Liver (tissue), 5 donors: Measurements from ENCODE around the gene RPS6KB2. TPM values are rescaled to one million over a fixed set of nuclear protein-coding genes. Genes with fewer than 3 reads are reported as not detected.

Experiments
- polyA plus RNA-seq, 2 donors: library from polyadenylated mRNA; stranded (reverse) in 1 of 2; unstranded in 1 of 2; fragments of 200-250 nt in 1 of 2; fragments of >200 nt in 1 of 2; fragmentation: Nextera tagmentation in 1 of 2; extraction: Ambion mirVana in 1 of 2; gene quantifications; one replicate each; pipeline versions ENCODE4 v1.2.1 to v1.2.3, GENCODE V29; 2013 to 2015
- small RNA-seq: library from RNA; depleted of rRNA; stranded (forward); fragments of <200 nt; gene quantifications from one replicate; pipeline ENCODE3, GENCODE V24; 2014
- total RNA-seq, 2 donors: library from RNA; depleted of rRNA; stranded (reverse); fragments of >200 nt; gene quantifications; one replicate each; pipeline ENCODE4 v1.2.3, GENCODE V29; 2014
- donor health status: healthy.
- donor health status: healthy.
- donor health status: healthy.

The RPS6KB2 gene
- total and polyA plus RNA-seq, 4 donors: 31.5 to 49.6 (median 37.7) TPM

Small RNA genes within 50 kb of the gene (small RNA-seq; reads per million reads assigned to genes)
- not detected for gene RNU6-1238P

Other genes with a start within 250 kb of the RPS6KB2 start
- gene GRK2, start 162.0 kb upstream of the RPS6KB2 start, total RNA-seq: 10 to 100 TPM; 35.0 to 41.4 TPM
- gene GRK2, start 162.0 kb upstream of the RPS6KB2 start, polyA plus RNA-seq: 10 to 100 TPM; 13.4 to 28.4 TPM
- gene ANKRD13D, start 139.2 kb upstream of the RPS6KB2 start, total RNA-seq: 10 to 100 TPM in 1 of 2 donors, 1 to 10 TPM in 1; 5.6 to 15.0 TPM
- gene ANKRD13D, start 139.2 kb upstream of the RPS6KB2 start, polyA plus RNA-seq: 1 to 10 TPM; 5.5 to 6.1 TPM
- gene SSH3, start 125.0 kb upstream of the RPS6KB2 start, total RNA-seq: 10 to 100 TPM in 1 of 2 donors, 1 to 10 TPM in 1; 4.8 to 10.4 TPM
- 1 to 10 TPM; 7.6 to 8.7 TPM for gene SSH3, start 125.0 kb upstream of the RPS6KB2 start, polyA plus RNA-seq
- 10 to 100 TPM; 18.8 to 53.0 TPM for gene POLD4, start 74.9 kb upstream of the RPS6KB2 start, total RNA-seq
- gene POLD4, start 74.9 kb upstream of the RPS6KB2 start, polyA plus RNA-seq: 100 to 1,000 TPM; 119 to 246 TPM
- gene CLCF1, start 54.9 kb upstream of the RPS6KB2 start, total RNA-seq: under 1 TPM; 0.17 to 0.23 TPM
- gene CLCF1, start 54.9 kb upstream of the RPS6KB2 start, polyA plus RNA-seq: 1 to 10 TPM in 1 of 2 donors, under 1 TPM in 1; 0.14 to 1.8 TPM
- gene RAD9A, start 36.5 kb upstream of the RPS6KB2 start, total RNA-seq: 1 to 10 TPM; 5.9 to 8.6 TPM
- gene RAD9A, start 36.5 kb upstream of the RPS6KB2 start, polyA plus RNA-seq: 1 to 10 TPM; 4.5 to 5.4 TPM
- 10 to 100 TPM; 62.4 to 92.9 TPM for gene PPP1CA, start 26.6 kb upstream of the RPS6KB2 start, total RNA-seq
- gene PPP1CA, start 26.6 kb upstream of the RPS6KB2 start, polyA plus RNA-seq: 10 to 100 TPM; 74.2 to 77.6 TPM
- gene TBC1D10C, start 24.4 kb upstream of the RPS6KB2 start, total RNA-seq: 1 to 10 TPM; 2.3 to 4.4 TPM
- 1 to 10 TPM; 1.1 to 1.6 TPM for gene TBC1D10C, start 24.4 kb upstream of the RPS6KB2 start, polyA plus RNA-seq
- under 1 TPM; 0.05 to 0.08 TPM for gene CARNS1, start 12.8 kb upstream of the RPS6KB2 start, total RNA-seq
- under 1 TPM; 0.12 to 0.19 TPM for gene CARNS1, start 12.8 kb upstream of the RPS6KB2 start, polyA plus RNA-seq
- gene PTPRCAP, start 9.2 kb downstream of the RPS6KB2 start, total RNA-seq: 1 to 10 TPM; 3.9 to 5.0 TPM
- 1 to 10 TPM; 2.9 to 6.2 TPM for gene PTPRCAP, start 9.2 kb downstream of the RPS6KB2 start, polyA plus RNA-seq
- gene CORO1B, start 15.0 kb downstream of the RPS6KB2 start, total RNA-seq: 10 to 100 TPM; 34.4 to 41.4 TPM
- 10 to 100 TPM; 14.1 to 38.4 TPM for gene CORO1B, start 15.0 kb downstream of the RPS6KB2 start, polyA plus RNA-seq
- not detected for gene GPR152, start 24.2 kb downstream of the RPS6KB2 start, total RNA-seq
- not detected for gene GPR152, start 24.2 kb downstream of the RPS6KB2 start, polyA plus RNA-seq
- 1 to 10 TPM; 2.1 to 2.9 TPM for gene CABP4, start 26.9 kb downstream of the RPS6KB2 start, total RNA-seq
- 1 to 10 TPM in 1 of 2 donors, under 1 TPM in 1; 0.85 to 1.2 TPM for gene CABP4, start 26.9 kb downstream of the RPS6KB2 start, polyA plus RNA-seq
- 10 to 100 TPM; 10.2 to 50.8 TPM for gene TMEM134, start 40.8 kb downstream of the RPS6KB2 start, total RNA-seq
- 10 to 100 TPM; 76.3 to 86.9 TPM for gene TMEM134, start 40.8 kb downstream of the RPS6KB2 start, polyA plus RNA-seq
- gene AIP, start 54.5 kb downstream of the RPS6KB2 start, total RNA-seq: 10 to 100 TPM; 17.6 to 21.5 TPM
- 10 to 100 TPM; 24.7 to 28.2 TPM for gene AIP, start 54.5 kb downstream of the RPS6KB2 start, polyA plus RNA-seq
- 1 to 10 TPM; 3.2 to 6.9 TPM for gene PITPNM1, start 76.9 kb downstream of the RPS6KB2 start, total RNA-seq
- gene PITPNM1, start 76.9 kb downstream of the RPS6KB2 start, polyA plus RNA-seq: 1 to 10 TPM; 1.3 to 9.3 TPM
- gene CDK2AP2, start 79.7 kb downstream of the RPS6KB2 start, total RNA-seq: 10 to 100 TPM; 14.1 to 32.5 TPM
- 100 to 1,000 TPM in 1 of 2 donors, 10 to 100 TPM in 1; 80.7 to 126 TPM for gene CDK2AP2, start 79.7 kb downstream of the RPS6KB2 start, polyA plus RNA-seq
- gene CABP2, start 95.0 kb downstream of the RPS6KB2 start, total RNA-seq: not detected
- gene CABP2, start 95.0 kb downstream of the RPS6KB2 start, polyA plus RNA-seq: not detected
- gene GSTP1, start 155.3 kb downstream of the RPS6KB2 start, total RNA-seq: 100 to 1,000 TPM in 1 of 2 donors, 10 to 100 TPM in 1; 25.6 to 228 TPM
- gene GSTP1, start 155.3 kb downstream of the RPS6KB2 start, polyA plus RNA-seq: 10 to 100 TPM; 35.1 to 54.5 TPM
- gene NDUFV1, start 178.4 kb downstream of the RPS6KB2 start, total RNA-seq: 100 to 1,000 TPM in 1 of 2 donors, 10 to 100 TPM in 1; 83.6 to 162 TPM
- 100 to 1,000 TPM; 163 to 172 TPM for gene NDUFV1, start 178.4 kb downstream of the RPS6KB2 start, polyA plus RNA-seq
- gene NUDT8, start 201.4 kb downstream of the RPS6KB2 start, total RNA-seq: 10 to 100 TPM; 19.5 to 19.6 TPM
- 10 to 100 TPM; 29.3 to 66.9 TPM for gene NUDT8, start 201.4 kb downstream of the RPS6KB2 start, polyA plus RNA-seq
- not detected for gene TBX10, start 211.3 kb downstream of the RPS6KB2 start, total RNA-seq
- under 1 TPM; 0.12 to 0.43 TPM for gene TBX10, start 211.3 kb downstream of the RPS6KB2 start, polyA plus RNA-seq
- 1 to 10 TPM; 2.7 to 5.8 TPM for gene ACY3, start 222.2 kb downstream of the RPS6KB2 start, total RNA-seq
- gene ACY3, start 222.2 kb downstream of the RPS6KB2 start, polyA plus RNA-seq: 10 to 100 TPM in 1 of 2 donors, 1 to 10 TPM in 1; 9.4 to 12.9 TPM
- gene ALDH3B2, start 246.1 kb downstream of the RPS6KB2 start, total RNA-seq: not detected
- not detected for gene ALDH3B2, start 246.1 kb downstream of the RPS6KB2 start, polyA plus RNA-seq